ENCODE data around the gene AHSG.

- no peak for TF ChIP-seq POLR2A (IDR thresholded peaks at IDR 0.05)
- no peak for TF ChIP-seq CTCF (IDR thresholded peaks at IDR 0.05)
Measured at GRCh38 chr3:186592682-186593081, 20.2 kb upstream of the AHSG start.

Data from prostate gland (tissue), 2 donors.